NK-92 (cell line): ENCODE data around the gene FALEC.

Experiments
- DNase-seq: peaks from one replicate; lab custom pipeline; 2025; ENCODE audit not compliant: unreplicated experiment; lab: John Stamatoyannopoulos, UW

Gene FALEC

DNA sequence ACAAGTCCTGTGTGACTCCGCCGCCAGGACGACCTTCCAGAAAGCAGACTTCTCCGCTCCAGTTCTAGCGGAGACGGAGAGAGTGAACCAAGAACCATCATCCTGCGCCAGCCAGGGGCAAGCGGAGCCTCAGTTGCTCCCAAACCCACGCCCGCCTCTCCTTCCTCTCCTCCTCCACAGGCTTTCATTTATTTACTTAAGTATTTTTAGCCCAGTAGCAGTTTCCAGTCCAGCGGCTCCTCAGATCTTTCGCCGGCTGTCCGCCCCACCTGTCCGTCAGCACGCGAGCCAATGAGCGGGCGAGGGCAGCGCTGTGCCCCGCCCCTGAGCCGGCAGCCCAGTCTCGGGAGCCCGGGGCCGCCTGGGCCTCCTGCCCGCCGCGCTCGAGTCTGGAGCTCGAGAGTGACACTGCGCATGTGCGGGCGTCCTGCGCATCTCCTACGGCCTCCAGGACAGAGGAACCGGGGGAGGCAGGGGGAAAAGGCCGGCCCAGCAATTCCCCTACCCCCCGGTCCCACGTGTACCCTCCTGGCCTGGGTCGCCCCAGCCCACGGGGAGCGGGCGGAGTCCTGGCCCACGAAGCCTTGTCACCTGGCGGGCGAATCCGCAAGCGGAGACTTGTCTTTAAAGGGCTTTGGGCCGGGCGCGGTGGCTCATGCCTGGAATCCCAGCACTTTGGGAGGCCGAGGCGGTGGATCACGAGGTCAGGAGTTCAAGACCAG lies at the start of gene FALEC:
TSS of gene FALEC (plus strand) at position 425 of the 722 bp plus-strand sequence.
- DNase-seq = peak; percentile 53

DNA sequence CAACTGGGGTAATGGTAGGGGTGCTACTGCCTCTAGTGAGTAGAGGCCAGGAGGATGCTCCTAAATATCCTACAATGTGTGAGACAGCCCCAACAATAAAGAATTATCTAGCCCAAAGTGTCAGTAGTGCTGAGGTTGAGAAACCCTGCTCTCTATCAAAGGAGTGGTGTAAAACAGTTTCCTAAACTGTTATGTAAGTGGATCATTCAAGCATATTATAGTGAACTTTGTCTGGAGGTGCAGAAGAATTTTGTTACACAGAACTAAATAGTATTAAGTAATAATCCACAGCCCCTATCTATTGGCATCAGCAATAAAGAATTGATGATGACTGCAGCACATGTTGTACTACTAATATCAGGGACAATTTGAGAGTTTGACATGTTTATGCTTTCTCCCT lies 48.6 kb upstream of the FALEC start:
- DNase-seq = no peak

DNA sequence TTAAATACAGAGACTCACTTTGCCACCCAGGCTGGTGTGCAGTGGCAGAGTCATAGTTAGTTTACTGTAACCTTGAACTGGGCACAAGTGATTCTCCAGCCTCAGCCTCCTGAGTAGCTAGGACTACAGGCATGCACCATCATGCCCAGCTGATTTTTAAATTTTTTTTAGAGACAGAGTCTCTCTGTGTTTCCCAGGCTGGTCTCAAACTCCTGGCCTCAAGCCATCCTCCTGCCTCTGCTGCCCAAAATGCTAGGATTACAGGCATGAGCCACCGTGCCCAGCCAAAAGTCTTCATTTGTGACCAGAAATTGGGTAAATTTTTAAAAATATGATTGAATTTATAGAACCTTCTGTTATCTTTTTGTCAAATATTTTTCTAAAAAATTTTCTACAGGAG lies 46.3 kb upstream of the FALEC start:
- DNase-seq = no peak

DNA sequence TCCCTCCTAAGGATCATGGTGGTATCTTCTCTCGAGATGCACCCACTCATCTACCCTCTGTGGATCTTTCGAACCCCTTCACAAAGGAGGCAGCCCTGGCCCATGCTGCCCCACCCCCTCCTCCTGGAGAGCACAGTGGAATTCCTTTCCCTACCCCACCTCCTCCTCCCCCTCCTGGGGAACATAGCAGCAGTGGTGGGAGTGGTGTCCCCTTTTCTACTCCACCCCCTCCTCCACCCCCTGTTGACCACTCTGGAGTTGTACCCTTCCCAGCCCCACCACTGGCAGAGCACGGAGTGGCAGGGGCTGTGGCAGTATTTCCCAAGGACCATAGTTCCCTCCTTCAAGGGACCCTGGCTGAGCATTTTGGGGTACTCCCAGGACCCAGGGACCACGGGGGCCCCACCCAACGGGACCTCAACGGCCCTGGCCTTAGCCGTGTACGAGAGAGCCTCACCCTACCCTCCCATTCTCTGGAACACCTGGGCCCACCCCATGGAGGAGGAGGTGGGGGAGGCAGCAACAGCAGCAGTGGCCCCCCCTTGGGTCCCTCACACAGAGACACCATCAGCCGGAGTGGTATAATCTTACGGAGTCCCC lies 42.9 kb upstream of the FALEC start:
- DNase-seq = no peak

DNA sequence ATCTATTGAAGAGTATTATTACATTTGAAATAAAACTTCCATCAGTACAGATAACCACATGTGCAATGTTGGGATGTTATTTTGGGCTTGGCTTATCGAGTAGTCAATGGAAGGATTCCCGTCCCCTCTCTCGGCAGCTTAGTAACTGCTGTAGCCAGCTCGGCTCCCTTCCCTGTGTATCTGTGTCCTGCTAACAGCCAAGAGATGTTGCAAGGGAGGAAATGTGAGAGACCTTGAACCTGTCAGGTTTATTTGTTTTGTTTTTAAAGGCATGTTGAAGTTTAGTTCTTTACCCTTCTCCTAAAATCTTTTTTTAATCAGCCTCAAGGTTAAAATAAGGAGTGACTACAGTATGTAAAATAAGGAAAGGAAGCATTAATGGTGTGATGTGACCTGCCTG lies 41.9 kb upstream of the FALEC start:
- no peak for DNase-seq

DNA sequence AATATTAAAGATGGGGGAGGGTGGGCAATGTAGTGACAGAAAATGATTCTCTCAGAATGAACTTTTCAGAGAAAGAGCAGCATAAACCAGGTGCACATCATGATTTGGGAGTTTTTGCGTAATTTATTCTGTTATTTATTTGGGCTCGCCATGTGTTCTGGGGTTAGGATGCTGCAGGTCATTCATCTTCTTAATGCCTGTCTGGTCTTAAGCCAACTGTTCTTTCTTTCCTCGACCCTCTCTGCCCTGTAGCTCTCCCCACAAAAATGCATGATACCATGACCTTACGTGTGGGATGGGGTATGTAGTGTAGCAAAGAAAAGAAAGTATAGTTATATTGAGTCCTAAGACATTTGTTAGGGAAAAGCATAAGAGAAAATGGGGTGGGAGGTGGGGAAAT lies 40.7 kb upstream of the FALEC start:
- DNase-seq = no peak

DNA sequence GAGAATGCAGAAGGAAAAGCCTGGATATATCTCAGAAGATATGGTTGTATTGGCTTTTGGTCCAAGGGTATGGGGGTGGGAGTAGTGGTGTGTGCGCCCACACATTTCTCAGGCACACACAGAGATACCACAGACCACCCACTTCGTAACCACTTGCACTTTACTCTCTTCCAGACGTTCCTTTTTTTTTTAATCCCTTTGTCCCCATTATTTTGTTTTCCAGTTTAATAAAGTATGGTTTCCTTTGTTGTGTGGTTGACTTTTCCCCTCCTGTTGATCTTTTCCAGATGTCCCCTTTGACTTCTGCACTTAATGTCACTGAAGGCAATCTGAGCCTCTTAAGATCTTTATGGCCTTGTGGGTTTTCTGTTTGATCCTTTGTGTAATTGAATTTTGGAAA lies 38.8 kb upstream of the FALEC start:
- DNase-seq = no peak

DNA sequence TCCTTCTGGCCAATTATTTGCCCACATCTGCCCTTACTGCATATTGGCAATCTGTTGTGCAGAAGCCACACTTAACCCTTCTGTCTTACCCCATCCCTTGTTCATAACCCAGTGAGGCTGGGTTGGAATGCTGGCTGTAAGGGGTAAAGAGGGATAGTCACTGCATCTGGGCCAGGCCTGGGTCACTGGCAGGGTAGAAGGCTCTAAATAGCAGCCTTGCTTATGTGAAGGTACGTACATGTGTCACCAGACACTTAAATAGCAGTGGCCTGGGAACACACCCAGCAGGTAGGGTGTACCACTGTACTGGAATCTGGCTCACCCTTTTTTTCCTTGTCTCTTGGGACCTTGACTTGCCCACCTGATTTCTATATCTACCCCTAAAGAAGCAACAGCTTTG lies 38.2 kb upstream of the FALEC start:
- no peak for DNase-seq

DNA sequence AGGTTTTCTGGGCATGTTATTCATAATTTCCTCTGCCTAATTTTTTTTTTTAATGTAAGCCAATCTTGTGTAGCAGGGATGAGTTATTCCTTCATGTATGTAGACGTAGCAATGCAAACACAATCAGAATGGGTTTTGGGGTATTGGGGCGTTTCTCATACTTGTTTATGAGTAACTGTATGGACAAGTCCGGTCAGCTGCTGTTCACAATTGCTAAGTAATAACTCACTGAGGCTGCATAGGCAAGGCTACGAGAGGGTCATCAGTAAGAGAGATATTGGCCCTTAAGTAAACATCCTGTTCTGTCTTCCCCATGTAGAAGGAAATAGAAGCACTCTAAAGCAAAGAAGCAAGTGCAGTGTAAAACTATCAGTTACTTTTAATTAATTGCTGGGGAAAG lies 37.8 kb upstream of the FALEC start:
- no peak for DNase-seq

DNA sequence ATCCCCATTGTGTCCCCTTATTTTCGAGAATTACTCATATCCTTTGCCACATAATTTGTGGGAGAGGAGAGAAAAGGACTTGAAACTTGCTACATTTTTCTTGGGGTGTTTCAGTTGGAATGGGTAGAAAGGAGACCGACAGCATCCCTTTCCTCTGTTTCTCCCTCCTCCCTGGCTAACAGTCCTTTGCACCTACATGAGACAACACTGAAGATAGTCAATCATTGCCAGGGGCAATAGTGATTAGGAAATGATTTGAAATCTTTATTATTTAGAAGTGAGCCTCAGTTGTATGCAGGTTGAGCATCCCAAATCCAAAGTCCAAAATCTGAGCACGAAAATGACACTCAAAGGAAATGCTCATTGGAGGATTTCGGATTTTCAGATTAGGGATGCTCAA lies 36.2 kb upstream of the FALEC start:
- DNase-seq = no peak

DNA sequence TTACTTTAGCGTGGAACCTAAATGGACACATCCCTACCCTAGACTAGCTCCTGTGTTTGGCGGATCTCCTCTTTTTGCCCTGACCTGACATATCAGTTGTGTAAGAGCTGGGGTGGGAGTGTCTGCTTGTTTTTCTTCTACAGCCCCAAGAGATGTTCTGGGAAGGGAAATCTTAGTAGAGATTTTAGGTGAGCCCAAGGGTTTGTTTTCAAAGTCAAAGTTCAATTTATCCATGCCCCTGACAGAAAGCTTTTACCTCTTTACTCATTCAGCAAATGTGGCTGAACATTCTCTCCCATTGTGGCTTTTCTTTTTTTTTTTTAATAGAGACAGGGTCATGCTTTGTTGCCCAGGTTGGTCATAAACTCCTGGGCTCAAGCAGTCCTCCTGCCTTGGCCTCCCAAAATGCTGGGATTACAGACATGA lies 35.6 kb upstream of the FALEC start:
- DNase-seq = no peak

DNA sequence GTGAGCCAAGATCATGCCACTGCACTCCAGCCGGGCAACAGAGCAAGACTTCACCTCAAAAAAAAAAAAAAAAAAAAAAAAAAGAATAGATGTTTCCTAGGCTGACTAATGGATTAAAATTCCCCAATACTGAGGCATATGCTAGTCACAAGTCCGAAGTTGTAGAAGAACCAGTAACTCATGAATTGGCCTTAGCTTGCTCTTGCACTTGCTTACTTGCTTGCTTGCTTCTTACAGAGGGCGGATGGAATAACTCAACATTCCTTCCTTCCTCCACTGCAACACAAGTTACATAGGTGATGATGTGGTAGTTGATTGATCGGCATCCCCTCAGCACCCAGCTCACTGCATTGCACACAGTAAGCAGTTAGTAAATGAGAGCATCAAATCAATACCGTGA lies 31.1 kb upstream of the FALEC start:
- no peak for DNase-seq

DNA sequence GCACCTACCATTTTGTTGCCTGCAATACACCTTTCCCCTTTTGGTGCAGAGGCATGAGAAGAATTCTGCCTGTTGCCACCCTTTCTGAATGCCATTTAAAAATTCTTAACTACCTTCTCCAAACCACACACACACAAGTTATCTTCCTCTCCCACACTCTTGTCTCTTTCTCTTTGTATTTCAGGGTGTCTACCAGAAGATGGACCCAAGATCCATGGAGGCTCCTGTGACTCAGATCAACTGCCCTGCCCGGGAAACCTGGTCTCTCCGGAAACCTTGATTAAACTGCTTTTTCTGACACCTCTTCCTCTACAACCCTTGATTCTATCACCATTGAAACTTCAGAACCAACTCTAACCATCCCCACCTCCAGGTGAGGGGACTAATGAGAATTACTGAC lies 30.7 kb upstream of the FALEC start:
- DNase-seq = no peak

DNA sequence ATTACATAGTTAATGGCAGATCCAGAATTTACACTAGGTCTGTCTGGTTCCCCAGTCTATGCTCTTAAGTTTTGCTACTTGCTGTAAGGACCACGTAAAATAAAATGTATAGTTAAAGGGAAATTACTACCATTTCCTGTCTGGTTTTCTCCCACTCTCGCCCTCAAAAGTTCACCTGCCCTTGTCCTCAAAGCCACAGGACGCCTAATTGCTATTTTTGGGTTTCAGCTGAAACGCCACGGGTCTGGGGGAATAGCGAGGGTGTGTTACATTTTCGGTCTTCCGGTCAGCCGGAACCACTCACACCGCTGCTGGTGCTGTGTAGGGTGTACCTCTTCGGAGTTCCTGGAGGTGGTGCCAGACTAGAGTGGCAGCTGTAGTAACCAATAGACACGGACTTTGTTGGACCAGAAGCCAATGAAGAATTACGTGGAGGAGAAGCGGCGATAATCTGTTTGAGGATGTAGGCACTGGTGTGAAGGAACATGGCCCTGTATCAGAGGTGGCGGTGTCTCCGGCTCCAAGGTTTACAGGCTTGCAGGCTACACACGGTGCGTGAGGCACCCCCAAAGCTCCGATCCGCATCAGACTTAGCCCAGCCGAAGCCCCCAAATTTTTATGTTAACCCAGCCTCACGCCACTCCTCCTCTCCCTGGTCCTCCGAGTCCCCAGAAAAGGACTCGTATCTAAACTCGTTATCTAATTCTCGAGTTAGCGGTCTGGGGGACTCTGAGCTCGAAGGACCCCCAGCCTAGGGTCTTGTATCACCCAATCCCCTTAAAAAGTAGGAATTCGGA lies 28.4 kb upstream of the FALEC start, which contains the start of gene TARS2:
TSS of gene TARS2 (plus strand) at position 454 of the 797 bp plus-strand sequence. CDS start at position 486, 32 bp downstream.
- DNase-seq = peak; percentile 78

DNA sequence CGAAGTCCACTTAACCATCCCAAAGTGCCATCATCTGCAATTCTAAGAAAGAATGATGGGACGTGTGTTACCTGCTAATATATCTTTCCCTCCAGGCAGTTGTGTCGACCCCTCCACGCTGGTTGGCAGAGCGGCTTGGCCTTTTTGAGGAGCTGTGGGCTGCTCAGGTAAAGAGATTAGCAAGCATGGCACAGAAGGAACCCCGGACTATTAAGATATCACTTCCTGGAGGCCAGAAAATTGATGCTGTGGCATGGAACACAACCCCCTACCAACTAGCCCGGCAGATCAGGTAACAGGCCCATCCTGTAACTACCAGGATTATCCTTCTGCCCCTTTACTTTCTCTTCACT lies 27.8 kb upstream of the FALEC start:
- no peak for DNase-seq

DNA sequence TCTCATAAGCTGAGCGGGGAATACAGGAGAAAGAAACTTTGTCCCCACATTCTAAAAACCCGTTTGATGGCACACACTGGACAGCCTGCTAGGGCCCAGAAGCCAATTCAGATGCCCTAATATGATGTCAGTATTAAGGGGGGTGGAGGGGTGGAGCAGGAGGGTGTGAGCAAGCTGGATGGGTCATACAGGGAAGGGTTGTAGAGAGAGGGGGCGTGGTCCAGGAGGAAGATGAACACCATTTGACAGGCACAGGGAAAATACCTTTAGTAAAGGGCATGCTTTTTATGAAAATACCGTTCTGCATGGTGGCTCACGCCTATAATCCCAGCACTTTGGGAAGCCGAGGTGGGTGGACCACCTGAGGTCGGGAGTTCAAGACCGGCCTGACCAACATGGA lies 22.4 kb upstream of the FALEC start:
- DNase-seq = no peak

DNA sequence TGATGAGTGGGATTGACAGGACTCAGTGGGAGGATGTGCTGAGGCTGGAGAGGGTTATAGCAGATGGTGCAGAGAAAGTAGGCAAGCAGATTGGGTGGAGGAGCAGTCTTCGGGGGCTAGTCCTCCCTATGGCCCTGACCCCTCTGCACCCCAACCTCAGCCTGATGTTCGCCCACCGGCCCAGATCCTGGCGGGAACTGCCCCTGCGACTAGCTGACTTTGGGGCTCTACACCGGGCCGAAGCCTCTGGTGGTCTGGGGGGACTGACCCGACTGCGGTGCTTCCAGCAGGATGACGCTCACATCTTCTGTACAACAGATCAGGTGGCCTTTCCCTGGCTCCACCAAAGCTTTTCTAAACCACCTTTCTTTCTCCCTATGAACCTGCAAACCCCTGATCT lies 17.2 kb upstream of the FALEC start:
- no peak for DNase-seq

DNA sequence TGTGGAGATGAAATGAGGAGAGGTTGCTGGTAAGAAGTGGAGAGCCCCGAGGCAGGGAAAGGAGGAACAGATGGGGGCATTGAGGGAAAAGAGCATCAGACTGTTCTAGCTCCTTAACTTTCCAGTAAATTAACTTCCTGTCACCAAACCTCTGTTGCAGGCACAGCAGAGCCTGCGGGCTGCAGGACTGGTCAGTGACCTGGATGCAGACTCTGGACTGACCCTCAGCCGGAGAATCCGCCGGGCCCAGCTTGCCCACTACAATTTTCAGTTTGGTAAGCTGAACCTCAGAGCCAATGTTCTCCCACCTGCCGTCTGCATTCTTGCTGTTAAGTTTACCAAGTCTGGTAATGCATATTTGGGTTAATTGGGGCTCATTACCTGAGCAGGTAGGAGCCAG lies 10.1 kb upstream of the FALEC start:
- no peak for DNase-seq

DNA sequence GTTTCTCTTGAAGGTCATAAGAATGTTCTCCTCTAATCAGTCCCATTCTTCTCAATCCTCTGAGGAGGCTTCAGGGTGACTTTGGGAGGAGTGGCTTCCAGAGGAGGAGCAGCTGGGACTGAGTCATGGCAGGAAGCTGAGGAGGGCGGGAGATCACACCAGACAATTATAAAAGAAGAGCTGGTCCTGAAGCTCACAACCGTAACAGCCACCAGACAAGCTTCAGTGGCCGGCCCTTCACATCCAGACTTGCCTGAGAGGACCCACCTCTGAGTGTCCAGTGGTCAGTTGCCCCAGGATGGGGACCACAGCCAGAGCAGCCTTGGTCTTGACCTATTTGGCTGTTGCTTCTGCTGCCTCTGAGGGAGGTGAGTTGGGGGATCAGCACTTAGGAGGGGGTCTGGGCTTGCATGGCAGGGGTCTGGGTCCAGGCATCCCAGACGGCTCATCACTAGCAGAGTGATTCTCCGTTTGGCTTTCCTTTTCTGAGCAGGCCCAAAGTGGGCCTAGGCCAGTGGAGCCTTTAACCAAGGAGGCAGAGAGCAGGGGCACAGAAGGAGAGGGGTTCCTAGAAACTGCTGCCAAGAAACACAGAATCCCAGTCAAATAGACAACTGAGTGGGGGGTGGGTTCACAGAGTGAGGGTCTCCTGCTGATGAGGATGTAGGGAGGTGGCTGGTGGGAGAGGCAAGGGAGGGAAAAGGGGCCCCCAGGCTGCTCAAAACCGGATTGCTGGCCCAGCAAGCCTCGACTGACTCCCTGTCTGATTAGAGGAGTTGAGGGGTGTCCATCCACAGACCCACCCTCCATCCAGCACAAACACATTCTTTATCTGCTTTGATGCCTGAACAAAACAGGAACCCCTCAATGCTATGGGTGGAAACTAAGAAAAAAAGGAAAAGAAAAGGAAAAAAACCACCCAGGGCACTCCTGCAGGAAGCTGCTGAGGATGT lies 7.4 kb upstream of the FALEC start, which contains the start of gene ECM1:
TSS of gene ECM1 (plus strand) at position 198 of the 953 bp plus-strand sequence. CDS start at position 299, 101 bp downstream.
- no peak for DNase-seq

DNA sequence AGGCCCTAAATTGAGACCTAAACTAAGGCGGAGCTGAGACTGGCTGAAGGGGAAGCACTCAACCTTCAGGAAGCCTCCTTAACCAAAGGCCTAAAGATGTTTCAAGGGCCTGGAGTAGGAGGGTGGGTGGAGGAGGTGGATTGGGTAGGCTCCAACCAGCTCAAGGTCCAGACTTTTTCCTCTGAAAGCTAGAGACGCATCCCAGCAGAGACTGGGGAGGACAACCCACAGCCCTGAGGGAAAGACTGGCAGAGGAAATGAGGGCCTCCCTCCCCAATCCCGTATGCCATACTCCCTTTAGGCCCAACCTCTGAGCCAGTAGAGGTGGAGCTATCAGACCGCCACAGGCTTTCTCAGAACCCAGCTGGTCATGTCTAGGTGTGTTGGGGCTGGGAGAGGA lies 6.6 kb upstream of the FALEC start:
- DNase-seq = no peak

DNA sequence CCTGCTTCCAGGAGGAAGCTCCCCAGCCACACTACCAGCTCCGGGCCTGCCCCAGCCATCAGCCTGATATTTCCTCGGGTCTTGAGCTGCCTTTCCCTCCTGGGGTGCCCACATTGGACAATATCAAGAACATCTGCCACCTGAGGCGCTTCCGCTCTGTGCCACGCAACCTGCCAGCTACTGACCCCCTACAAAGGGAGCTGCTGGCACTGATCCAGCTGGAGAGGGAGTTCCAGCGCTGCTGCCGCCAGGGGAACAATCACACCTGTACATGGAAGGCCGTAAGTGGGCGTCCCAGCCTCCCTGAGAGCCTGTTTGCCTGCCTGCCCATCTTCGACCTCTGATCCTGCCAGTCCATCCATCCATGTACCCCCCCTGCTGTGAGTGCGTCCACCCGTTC lies 4.0 kb upstream of the FALEC start:
- no peak for DNase-seq
